Activated CD4-positive, alpha-beta T cell treated with anti-CD3 and anti-CD28 coated beads for 36 hours (primary cell): ENCODE measurements around the gene HK2. TPM values are rescaled to one million over a fixed set of nuclear protein-coding genes. Genes with fewer than 3 reads are reported as not detected.
A peak's percentile ranks its signal among the peaks of the same experiment; 100 is the strongest.

Experiments
- ATAC-seq: fragments of 200-7000 bp; cut with Tn5 transposase; one replicate; pipeline ENCODE4 v1.10.0; 2021; ENCODE audit warnings: mild to moderate bottlenecking, moderate library complexity
- CTCF ChIA-PET: fragments of 350-600 bp; sonication (Branson Sonifier 250); formaldehyde crosslinking; loops from one replicate; lab custom pipeline; 2021; ENCODE audit warnings: antibody characterized with exemption; lab: Charles Lee
- POLR2A ChIA-PET: fragments of 350-600 bp; sonication (Branson Sonifier 250); formaldehyde crosslinking; loops from one replicate; lab custom pipeline; 2021; ENCODE audit warnings: antibody characterized with exemption, inconsistent platforms; lab: Charles Lee
- DNase-seq: peaks from one replicate; pipeline ENCODE4 v3.0.0-alpha.2; 2020
- H3K27ac Mint-ChIP-seq: one replicate; pipeline ENCODE4 v1.8.0; 2021; ENCODE audit warnings: mixed read lengths
- H3K27me3 Mint-ChIP-seq: one replicate; pipeline ENCODE4 v1.8.0; 2021; ENCODE audit warnings: mixed read lengths
- H3K36me3 Mint-ChIP-seq: one replicate; pipeline ENCODE4 v1.8.0; 2021; ENCODE audit warnings: low read depth, mixed read lengths
- H3K4me1 Mint-ChIP-seq: one replicate; pipeline ENCODE4 v1.8.0; 2021; ENCODE audit warnings: mixed read lengths
- H3K4me3 Mint-ChIP-seq: one replicate; pipeline ENCODE4 v1.8.0; 2021; ENCODE audit warnings: mild to moderate bottlenecking, moderate library complexity, mixed read lengths
- H3K9me3 Mint-ChIP-seq: one replicate; pipeline ENCODE4 v1.8.0; 2021; ENCODE audit warnings: low read depth, mixed read lengths
- intact Hi-C, 2 experiments: fragments of 100-400 bp; cut with DNase I in 1 of 2; cut with micrococcal nuclease in 1 of 2; formaldehyde crosslinking; loops; one replicate each; pipeline versions ENCODE4 v1.14.2 to v1.15.1; 2022 to 2024; cut with DNase I, micrococcal nuclease
- total RNA-seq, 2 experiments: library from RNA; stranded (reverse); gene quantifications; one replicate each; pipeline ENCODE4 v1.2.3, GENCODE V29; 2021

Gene HK2
- total RNA-seq, 2 experiments from 2014 or later: 84.4 to 105 TPM

GRCh38 chr2:74870951-74871350 is 37.0 kb downstream of the HK2 start:
- Mint-ChIP-seq H3K4me1 (peaks cover 2% of the 10 kb centered on the region), H3K27me3 (no peaks in the 10 kb centered on the region), H3K9me3 (no peaks in the 10 kb centered on the region), H3K36me3 (peaks cover 57% of the 10 kb centered on the region), H3K4me3 (no peak overlapping the region), H3K27ac (no peak overlapping the region)
- no peak for DNase-seq
- intact Hi-C loops: no loop called here
- ChIA-PET POLR2A (no interaction called here), CTCF (interaction anchor here (0.8 kb wide), 1 partner anchor 14 kb away, joined by 4 read pairs; no protein-coding TSS in a partner anchor)
- no peak for ATAC-seq

- ATAC-seq (no peak), DNase-seq (no peak)
- intact Hi-C loops: no loop called here
- peaks cover 62% of the 10 kb centered on the region for H3K36me3 Mint-ChIP-seq
- no peaks in the 10 kb centered on the region for H3K9me3 Mint-ChIP-seq
- no peaks in the 10 kb centered on the region for H3K27me3 Mint-ChIP-seq
- peaks cover 2% of the 10 kb centered on the region for H3K4me1 Mint-ChIP-seq
- CTCF ChIA-PET: interaction anchor here (0.8 kb wide), 1 partner anchor 14 kb away, joined by 4 read pairs; no protein-coding TSS in a partner anchor
- no peak overlapping the region for H3K27ac Mint-ChIP-seq
- no peak overlapping the region for H3K4me3 Mint-ChIP-seq
- POLR2A ChIA-PET: no interaction called here
Measured at GRCh38 chr2:74871414-74871813, 37.5 kb downstream of the HK2 start.

- no peaks in the 10 kb centered on the region for H3K9me3 Mint-ChIP-seq
- no peak overlapping the region for H3K4me3 Mint-ChIP-seq
- no peaks in the 10 kb centered on the region for H3K4me1 Mint-ChIP-seq
- ChIA-PET CTCF (interaction anchor here (6.1 kb wide), 1 partner anchor 157 kb away, joined by 58 read pairs; no protein-coding TSS in a partner anchor), POLR2A (interaction anchor here (0.5 kb wide), 1 partner anchor 393 kb away, joined by 3 read pairs; no protein-coding TSS in a partner anchor)
- H3K36me3 Mint-ChIP-seq: peaks cover 70% of the 10 kb centered on the region
- H3K27ac Mint-ChIP-seq: no peak overlapping the region
- no peaks in the 10 kb centered on the region for H3K27me3 Mint-ChIP-seq
- intact Hi-C loops: no loop called here
- ATAC-seq: no peak
- no peak for DNase-seq
Measured at GRCh38 chr2:74872389-74872836, 38.5 kb downstream of the HK2 start.

GRCh38 chr2:74873012-74873665 is 39.2 kb downstream of the HK2 start:
- ATAC-seq (no peak), DNase-seq (no peak)
- no peaks in the 10 kb centered on the region for H3K9me3 Mint-ChIP-seq
- H3K27ac Mint-ChIP-seq: no peak overlapping the region
- H3K4me1 Mint-ChIP-seq: no peaks in the 10 kb centered on the region
- POLR2A ChIA-PET: interaction anchor here (0.7 kb wide), 1 partner anchor 36 kb away, joined by 3 read pairs; no protein-coding TSS in a partner anchor
- no peaks in the 10 kb centered on the region for H3K27me3 Mint-ChIP-seq
- H3K36me3 Mint-ChIP-seq: peaks cover 72% of the 10 kb centered on the region
- CTCF ChIA-PET: interaction anchor here (0.7 to 6.1 kb wide), 3 partner anchors 38 to 182 kb away, joined by 4 to 58 read pairs (median 4); no protein-coding TSS in a partner anchor
- intact Hi-C loops: no loop called here
- no peak overlapping the region for H3K4me3 Mint-ChIP-seq

- Mint-ChIP-seq H3K36me3 (peaks cover 71% of the 10 kb centered on the region), H3K9me3 (no peaks in the 10 kb centered on the region), H3K27me3 (no peaks in the 10 kb centered on the region), H3K4me1 (no peaks in the 10 kb centered on the region), H3K27ac (peak overlapping the region; percentile 8), H3K4me3 (no peak overlapping the region)
- CTCF ChIA-PET: interaction anchor here (0.7 to 6.1 kb wide), 6 partner anchors 11 to 183 kb away, joined by 3 to 58 read pairs (median 4); no protein-coding TSS in a partner anchor
- no peak for DNase-seq
- no peak for ATAC-seq
- intact Hi-C loops: no loop called here
- POLR2A ChIA-PET: interaction anchor here (0.7 kb wide), 1 partner anchor 37 kb away, joined by 3 read pairs; no protein-coding TSS in a partner anchor
Measured at GRCh38 chr2:74873678-74874640, 40.0 kb downstream of the HK2 start.

GRCh38 chr2:74876081-74876886 is 42.4 kb downstream of the HK2 start:
- ChIA-PET CTCF (interaction anchor here (0.7 to 6.1 kb wide), 22 partner anchors 9 to 188 kb away, joined by 3 to 58 read pairs (median 5); no protein-coding TSS in a partner anchor), POLR2A (no interaction called here)
- H3K36me3 Mint-ChIP-seq: peaks cover 75% of the 10 kb centered on the region
- peak overlapping the region; percentile 21 for H3K27ac Mint-ChIP-seq
- no peak overlapping the region for H3K4me3 Mint-ChIP-seq
- H3K4me1 Mint-ChIP-seq: no peaks in the 10 kb centered on the region
- H3K27me3 Mint-ChIP-seq: no peaks in the 10 kb centered on the region
- peak; percentile 91 for ATAC-seq
- no peaks in the 10 kb centered on the region for H3K9me3 Mint-ChIP-seq
- intact Hi-C loops: loop anchor here (1.0 kb wide), 4 partner anchors 40 to 186 kb away; no protein-coding TSS in a partner anchor
- peak; percentile 54 for DNase-seq

GRCh38 chr2:74877376-74877775 is 43.4 kb downstream of the HK2 start:
- intact Hi-C loops: no loop called here

GRCh38 chr2:74877781-74878433 is 44.0 kb downstream of the HK2 start:
- H3K27me3 Mint-ChIP-seq: no peaks in the 10 kb centered on the region
- peaks cover 76% of the 10 kb centered on the region for H3K36me3 Mint-ChIP-seq
- intact Hi-C loops: no loop called here
- CTCF ChIA-PET: interaction anchor here (0.7 to 6.1 kb wide), 7 partner anchors 25 to 760 kb away, joined by 3 to 58 read pairs (median 5); no protein-coding TSS in a partner anchor
- DNase-seq (no peak), ATAC-seq (no peak)
- H3K9me3 Mint-ChIP-seq: no peaks in the 10 kb centered on the region
- no peak overlapping the region for H3K27ac Mint-ChIP-seq
- H3K4me1 Mint-ChIP-seq: no peaks in the 10 kb centered on the region
- H3K4me3 Mint-ChIP-seq: no peak overlapping the region
- POLR2A ChIA-PET: interaction anchor here (0.7 kb wide), 1 partner anchor 9 kb away, joined by 4 read pairs; no protein-coding TSS in a partner anchor

More at GRCh38 chr2:74877376-74877775, 43.4 kb downstream of the HK2 start:
- ChIA-PET POLR2A (interaction anchor here (0.7 kb wide), 1 partner anchor 9 kb away, joined by 4 read pairs; no protein-coding TSS in a partner anchor), CTCF (interaction anchor here (0.6 to 6.1 kb wide), 13 partner anchors 13 to 761 kb away, joined by 3 to 58 read pairs (median 5); no protein-coding TSS in a partner anchor)
- ATAC-seq: no peak
- no peak overlapping the region for H3K27ac Mint-ChIP-seq
- H3K4me3 Mint-ChIP-seq: no peak overlapping the region
- no peaks in the 10 kb centered on the region for H3K4me1 Mint-ChIP-seq
- no peaks in the 10 kb centered on the region for H3K9me3 Mint-ChIP-seq
- no peaks in the 10 kb centered on the region for H3K27me3 Mint-ChIP-seq
- H3K36me3 Mint-ChIP-seq: peaks cover 75% of the 10 kb centered on the region
- DNase-seq: no peak

- Mint-ChIP-seq H3K4me1 (no peaks in the 10 kb centered on the region), H3K27ac (no peak overlapping the region), H3K9me3 (no peaks in the 10 kb centered on the region), H3K27me3 (no peaks in the 10 kb centered on the region), H3K36me3 (peaks cover 77% of the 10 kb centered on the region), H3K4me3 (no peak overlapping the region)
- no peak for ATAC-seq
- DNase-seq: no peak
- CTCF ChIA-PET: no interaction called here
- intact Hi-C loops: no loop called here
- POLR2A ChIA-PET: no interaction called here
Measured at GRCh38 chr2:74878551-74878950, 44.6 kb downstream of the HK2 start.
